ENCODE measurements around the gene CDC42BPA. TPM values are rescaled to one million over a fixed set of nuclear protein-coding genes. Genes with fewer than 3 reads are reported as not detected.
A peak's percentile ranks its signal among the peaks of the same experiment; 100 is the strongest.

The CDC42BPA gene
- total and polyA plus RNA-seq, 9 of the 15 experiments (the other 6 are each of a cell fraction or from before 2014, with no cell fraction given): 8.0 to 77.5 (median 52.1) TPM

DNA sequence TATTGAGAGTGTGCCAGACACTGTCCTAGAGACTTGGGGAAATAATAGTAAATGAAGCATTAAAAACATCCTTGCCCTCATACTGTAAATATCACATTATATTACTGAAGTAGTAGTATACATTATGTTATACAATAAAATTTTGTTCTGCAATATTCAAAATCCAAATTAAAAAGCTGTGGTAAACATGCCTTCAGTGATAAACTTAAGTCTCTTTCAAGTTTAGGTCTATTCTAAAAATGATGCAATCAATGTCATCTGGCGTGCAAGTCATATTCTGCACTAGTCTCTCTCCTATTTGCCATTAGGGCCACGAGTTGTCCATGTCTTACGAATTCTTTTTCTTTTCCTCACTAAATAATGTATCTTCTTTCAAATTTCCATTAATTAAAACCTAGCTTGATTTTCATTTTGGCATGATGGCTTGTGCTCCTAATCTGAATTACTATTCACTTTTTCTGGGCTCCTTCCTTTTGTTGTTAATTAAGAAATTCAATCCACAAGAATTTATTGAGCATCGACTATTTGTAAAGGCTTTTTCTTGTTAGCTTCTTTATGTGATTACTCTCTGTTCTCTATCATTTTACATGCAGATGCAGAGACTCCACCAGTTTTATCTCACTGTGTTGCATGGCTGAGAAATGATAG is 247.5 kb downstream of the CDC42BPA start (continued):
- TF ChIP-seq MGA (IDR thresholded peaks at IDR 0.05) (0 out of 2 replicates have a peak, but pooled peaks have one; percentile 18), MYC (IDR thresholded peaks at IDR 0.05; ENCODE audit: low read depth, low read length) (peak; percentile 54), MYC (CRISPR knock-in tag; IDR thresholded peaks at IDR 0.05; ENCODE audit: borderline replicate concordance, low read depth) (no peak), ETV1 (tag; conservative IDR thresholded peaks at IDR 0.05; ENCODE audit: low read depth) (no peak), ZNF584 (CRISPR knock-in tag; IDR thresholded peaks at IDR 0.05; ENCODE audit: low read depth) (peak; percentile 65)
- TF ChIP-seq, protein P1, sequence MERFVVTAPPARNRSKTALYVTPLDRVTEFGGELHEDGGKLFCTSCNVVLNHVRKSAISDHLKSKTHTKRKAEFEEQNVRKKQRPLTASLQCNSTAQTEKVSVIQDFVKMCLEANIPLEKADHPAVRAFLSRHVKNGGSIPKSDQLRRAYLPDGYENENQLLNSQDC (CRISPR knock-in tag; IDR thresholded peaks at IDR 0.05): no peak
